Ishikawa (cell line): Measurements from ENCODE around the gene GALR2.

Experiments used
- CEBPB ChIP-seq: IDR thresholded peaks from 2 replicates; pipeline ENCODE4 v1.6.1; 2012
- CREB1 ChIP-seq: IDR thresholded peaks from 2 replicates; pipeline ENCODE4 v1.6.1; 2012; ENCODE audit warnings: low read depth
- EGR1 ChIP-seq: IDR thresholded peaks from 2 replicates; pipeline ENCODE4 v1.6.1; 2012
- EP300 ChIP-seq: IDR thresholded peaks from 2 replicates; pipeline ENCODE4 v1.6.1; 2012; ENCODE audit warnings: borderline replicate concordance
- FOXM1 ChIP-seq: IDR thresholded peaks from 2 replicates; pipeline ENCODE4 v1.6.1; 2012; ENCODE audit warnings: low read depth, borderline replicate concordance
- NFIC ChIP-seq: IDR thresholded peaks from 2 replicates; pipeline ENCODE4 v1.6.1; 2012
- RAD21 ChIP-seq: IDR thresholded peaks from 2 replicates; pipeline ENCODE4 v1.6.1; 2012; ENCODE audit warnings: low read depth
- TAF1 ChIP-seq: IDR thresholded peaks from 2 replicates; pipeline ENCODE4 v1.6.1; 2012; ENCODE audit warnings: low read depth, mild to moderate bottlenecking
- TCF12 ChIP-seq: IDR thresholded peaks from 2 replicates; pipeline ENCODE4 v1.6.1; 2012; ENCODE audit warnings: low read depth
- TEAD4 ChIP-seq: IDR thresholded peaks from 2 replicates; pipeline ENCODE4 v1.6.1; 2012
- USF1 ChIP-seq: IDR thresholded peaks from 2 replicates; pipeline ENCODE4 v1.6.1; 2012
- YY1 ChIP-seq: IDR thresholded peaks from 2 replicates; pipeline ENCODE4 v1.6.1; 2012; ENCODE audit warnings: low read depth
- ZBTB7A ChIP-seq: IDR thresholded peaks from 2 replicates; pipeline ENCODE4 v1.6.1; 2012; ENCODE audit warnings: low read depth
- TF ChIP-seq, protein P1 (sequence below): IDR thresholded peaks from 2 replicates; pipeline ENCODE4 v1.6.1; 2012
- TF ChIP-seq, protein P2 (sequence below): IDR thresholded peaks from 2 replicates; pipeline ENCODE4 v1.6.1; 2012; ENCODE audit warnings: low read depth, mild to moderate bottlenecking

GALR2 gene

DNA sequence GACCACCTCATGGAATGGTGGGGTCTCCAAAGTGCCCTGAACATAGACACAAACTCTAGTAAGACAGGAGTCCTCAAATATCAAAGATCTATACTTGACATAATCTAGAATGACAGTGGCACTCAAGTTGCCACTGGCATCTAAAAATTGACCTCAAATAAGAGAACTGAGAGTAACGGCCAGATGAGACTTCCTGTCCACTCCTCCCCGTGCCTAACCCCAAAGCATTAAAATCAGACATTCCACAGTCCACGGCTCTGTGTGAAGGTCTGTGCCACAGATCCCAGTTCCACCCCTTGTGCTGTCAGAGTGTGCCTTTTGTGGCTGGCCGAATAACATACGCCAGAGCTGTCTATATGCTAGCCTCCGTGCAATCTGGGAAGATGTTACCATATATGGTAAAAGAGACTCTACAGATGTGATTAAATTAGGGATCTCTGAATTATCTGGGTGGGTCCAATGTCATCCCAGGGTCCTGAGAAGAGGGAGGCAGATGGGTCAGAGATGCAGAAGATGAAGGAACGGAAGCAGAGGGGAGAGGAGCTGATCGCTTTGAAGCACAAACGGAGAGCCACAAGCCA, 26.5 kb upstream of the GALR2 start:
- TF ChIP-seq EGR1 (no peak), NFIC (no peak), TCF12 (no peak), YY1 (no peak), FOXM1 (no peak), USF1 (no peak), CREB1 (no peak), EP300 (no peak), TEAD4 (no peak), TAF1 (no peak), ZBTB7A (no peak), RAD21 (no peak), CEBPB (no peak)
- TF ChIP-seq, protein P1, sequence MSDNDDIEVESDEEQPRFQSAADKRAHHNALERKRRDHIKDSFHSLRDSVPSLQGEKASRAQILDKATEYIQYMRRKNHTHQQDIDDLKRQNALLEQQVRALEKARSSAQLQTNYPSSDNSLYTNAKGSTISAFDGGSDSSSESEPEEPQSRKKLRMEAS, result no peak
- TF ChIP-seq, protein P2, sequence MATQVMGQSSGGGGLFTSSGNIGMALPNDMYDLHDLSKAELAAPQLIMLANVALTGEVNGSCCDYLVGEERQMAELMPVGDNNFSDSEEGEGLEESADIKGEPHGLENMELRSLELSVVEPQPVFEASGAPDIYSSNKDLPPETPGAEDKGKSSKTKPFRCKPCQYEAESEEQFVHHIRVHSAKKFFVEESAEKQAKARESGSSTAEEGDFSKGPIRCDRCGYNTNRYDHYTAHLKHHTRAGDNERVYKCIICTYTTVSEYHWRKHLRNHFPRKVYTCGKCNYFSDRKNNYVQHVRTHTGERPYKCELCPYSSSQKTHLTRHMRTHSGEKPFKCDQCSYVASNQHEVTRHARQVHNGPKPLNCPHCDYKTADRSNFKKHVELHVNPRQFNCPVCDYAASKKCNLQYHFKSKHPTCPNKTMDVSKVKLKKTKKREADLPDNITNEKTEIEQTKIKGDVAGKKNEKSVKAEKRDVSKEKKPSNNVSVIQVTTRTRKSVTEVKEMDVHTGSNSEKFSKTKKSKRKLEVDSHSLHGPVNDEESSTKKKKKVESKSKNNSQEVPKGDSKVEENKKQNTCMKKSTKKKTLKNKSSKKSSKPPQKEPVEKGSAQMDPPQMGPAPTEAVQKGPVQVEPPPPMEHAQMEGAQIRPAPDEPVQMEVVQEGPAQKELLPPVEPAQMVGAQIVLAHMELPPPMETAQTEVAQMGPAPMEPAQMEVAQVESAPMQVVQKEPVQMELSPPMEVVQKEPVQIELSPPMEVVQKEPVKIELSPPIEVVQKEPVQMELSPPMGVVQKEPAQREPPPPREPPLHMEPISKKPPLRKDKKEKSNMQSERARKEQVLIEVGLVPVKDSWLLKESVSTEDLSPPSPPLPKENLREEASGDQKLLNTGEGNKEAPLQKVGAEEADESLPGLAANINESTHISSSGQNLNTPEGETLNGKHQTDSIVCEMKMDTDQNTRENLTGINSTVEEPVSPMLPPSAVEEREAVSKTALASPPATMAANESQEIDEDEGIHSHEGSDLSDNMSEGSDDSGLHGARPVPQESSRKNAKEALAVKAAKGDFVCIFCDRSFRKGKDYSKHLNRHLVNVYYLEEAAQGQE, result no peak

GRCh38 chr17:76048711-76049110, 25.9 kb upstream of the GALR2 start:
- no peak for TF ChIP-seq NFIC
- TF ChIP-seq EP300, result no peak
- TF ChIP-seq CEBPB, result no peak
- TF ChIP-seq ZBTB7A, result no peak
- TF ChIP-seq YY1, result no peak
- TF ChIP-seq FOXM1, result no peak
- no peak for TF ChIP-seq RAD21
- TF ChIP-seq, protein P1, result no peak
- TF ChIP-seq TEAD4, result no peak

GRCh38 chr17:76049239-76049638, 25.3 kb upstream of the GALR2 start:
- no peak for TF ChIP-seq EGR1
- no peak for TF ChIP-seq TAF1
- no peak for TF ChIP-seq ZBTB7A
- TF ChIP-seq, protein P2, result no peak
- TF ChIP-seq FOXM1, result no peak
- TF ChIP-seq EP300, result no peak
- TF ChIP-seq, protein P1, result no peak
- TF ChIP-seq RAD21, result no peak
- TF ChIP-seq TEAD4, result no peak
- no peak for TF ChIP-seq YY1
- TF ChIP-seq CEBPB, result no peak

- TF ChIP-seq FOXM1, result no peak
- TF ChIP-seq EP300, result no peak
- TF ChIP-seq TEAD4, result no peak
- TF ChIP-seq, protein P1, result no peak
- TF ChIP-seq ZBTB7A, result no peak
Observed at GRCh38 chr17:76049836-76050537, 24.6 kb upstream of the GALR2 start.

DNA sequence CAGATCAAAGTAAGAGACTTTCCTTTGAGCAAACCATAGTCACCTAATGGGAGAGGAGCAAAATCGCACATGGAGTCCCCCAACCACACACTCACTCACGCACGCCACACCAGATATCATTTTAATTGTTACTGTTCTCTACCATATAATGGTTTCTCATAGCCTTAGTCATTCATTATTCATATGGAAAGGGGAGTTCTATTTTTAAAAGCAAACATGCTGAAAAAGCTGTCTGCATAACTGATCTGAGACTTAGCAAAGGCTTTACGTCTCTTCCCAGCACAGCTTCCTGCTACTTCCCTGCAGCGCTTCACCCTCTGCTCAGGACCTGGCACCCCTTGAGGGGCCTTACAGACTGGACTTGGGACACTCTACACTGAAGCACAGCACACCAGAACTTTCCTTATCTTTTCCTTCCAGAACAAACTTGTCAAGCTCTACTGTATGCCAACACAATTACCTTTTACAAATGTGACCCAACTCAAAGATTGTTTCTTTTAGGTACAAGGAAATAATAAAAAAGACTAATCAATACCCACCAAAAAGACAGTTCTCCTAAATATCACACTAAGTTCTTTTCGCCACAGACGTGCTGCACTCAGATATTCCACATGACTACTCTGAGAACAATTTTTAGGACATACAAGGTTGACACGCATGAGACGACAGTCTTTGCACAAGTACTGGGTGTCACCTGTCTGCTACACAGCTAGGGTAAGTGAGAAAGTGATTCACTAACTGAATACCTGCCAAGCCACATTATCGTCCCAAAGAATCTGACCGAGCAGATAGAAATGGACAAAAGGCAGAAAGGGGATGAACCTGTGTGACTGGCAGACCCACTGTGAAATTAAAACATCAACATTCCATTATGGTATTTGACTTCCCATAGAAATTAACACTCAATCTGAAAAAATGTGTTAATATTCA, 23.8 kb upstream of the GALR2 start:
- TF ChIP-seq EGR1, result no peak
- TF ChIP-seq, protein P2, result no peak
- no peak for TF ChIP-seq CREB1
- no peak for TF ChIP-seq NFIC
- TF ChIP-seq CEBPB, result no peak
- no peak for TF ChIP-seq TCF12
